HG02981 (cell line): ENCODE data around the gene SUDS3.
"Not testable (repeated sequence)": the region's sequence is repeated elsewhere in the genome, so short reads cannot be mapped to it uniquely, and the experiment has no call there.

Source experiments
- ATAC-seq: cut with Tn5 transposase; IDR thresholded peaks from one replicate; pipeline ENCODE4 v1.9.1; 2021; ENCODE audit warnings: mild to moderate bottlenecking, moderate library complexity; ENCODE audit not compliant: unreplicated experiment

The SUDS3 gene

GRCh38 chr12:118391424-118391823 lies 15.1 kb downstream of the SUDS3 start:
- ATAC-seq = no peak

GRCh38 chr12:118391836-118392235 lies 15.5 kb downstream of the SUDS3 start:
- no peak for ATAC-seq

- ATAC-seq = no peak
Observed at GRCh38 chr12:118397708-118398440, 21.5 kb downstream of the SUDS3 start.

- ATAC-seq = no peak
Observed at GRCh38 chr12:118398524-118398923, 22.2 kb downstream of the SUDS3 start.

- ATAC-seq = no peak
Observed at GRCh38 chr12:118398940-118399339, 22.6 kb downstream of the SUDS3 start.

- no peak for ATAC-seq
Observed at GRCh38 chr12:118402251-118402650, 25.9 kb downstream of the SUDS3 start.

- peak; percentile 59 for ATAC-seq
Observed at GRCh38 chr12:118404876-118405521, 28.6 kb downstream of the SUDS3 start.

- not testable (repeated sequence) for ATAC-seq
Observed at GRCh38 chr12:118408241-118408640, 31.9 kb downstream of the SUDS3 start.

GRCh38 chr12:118409834-118410233 lies 33.5 kb downstream of the SUDS3 start:
- ATAC-seq = no peak

GRCh38 chr12:118417942-118418341 lies 41.6 kb downstream of the SUDS3 start:
- no peak for ATAC-seq

GRCh38 chr12:118418385-118419057 lies 42.2 kb downstream of the SUDS3 start:
- ATAC-seq = no peak

GRCh38 chr12:118420673-118421072 lies 44.3 kb downstream of the SUDS3 start:
- no peak for ATAC-seq

- ATAC-seq = no peak
Observed at GRCh38 chr12:118424884-118425283, 48.5 kb downstream of the SUDS3 start.

- no peak for ATAC-seq
Observed at GRCh38 chr12:118425364-118425763, 49.0 kb downstream of the SUDS3 start.

- no peak for ATAC-seq
Observed at GRCh38 chr12:118427819-118428218, 51.5 kb downstream of the SUDS3 start.

- ATAC-seq = no peak
Observed at GRCh38 chr12:118428643-118429042, 52.3 kb downstream of the SUDS3 start.

GRCh38 chr12:118429688-118430383 lies 53.5 kb downstream of the SUDS3 start:
- no peak for ATAC-seq

GRCh38 chr12:118430516-118430915 lies 54.2 kb downstream of the SUDS3 start:
- ATAC-seq = no peak

GRCh38 chr12:118432812-118433545 lies 56.6 kb downstream of the SUDS3 start:
- no peak for ATAC-seq

GRCh38 chr12:118436002-118436730 lies 59.8 kb downstream of the SUDS3 start:
- no peak for ATAC-seq
